Stimulated activated effector memory CD8-positive, alpha-beta T cell treated with anti-CD3 and anti-CD28 coated beads, Interleukin-12 subunit alpha, Interleukin-12 subunit beta, amount 100 ng/mL, for 72 hours (primary cell): ENCODE data around the gene OGDH.

ENCODE experiments used
- ATAC-seq: fragments of 150-1000 bp; cut with Tn5 transposase; 2 replicates; pipeline ENCODE4 v1.10.0; 2021
- DNase-seq, 2 donors: peaks; one replicate each; pipeline ENCODE4 v3.0.0; 2021 to 2022; ENCODE audit warnings: low spot score in 2 of 2
- H3K27ac Mint-ChIP-seq: one replicate; pipeline ENCODE4 v1.8.0; 2022; ENCODE audit warnings: mild to moderate bottlenecking, mixed read lengths
- H3K36me3 Mint-ChIP-seq: one replicate; pipeline ENCODE4 v1.8.0; 2022; ENCODE audit warnings: mild to moderate bottlenecking, mixed read lengths
- H3K4me1 Mint-ChIP-seq: one replicate; pipeline ENCODE4 v1.8.0; 2022; ENCODE audit warnings: mixed read lengths
- H3K4me3 Mint-ChIP-seq: one replicate; pipeline ENCODE4 v1.8.0; 2022; ENCODE audit warnings: mild to moderate bottlenecking, mixed read lengths
- H3K9me3 Mint-ChIP-seq: one replicate; pipeline ENCODE4 v1.8.0; 2022; ENCODE audit warnings: mixed read lengths

The OGDH gene

DNA sequence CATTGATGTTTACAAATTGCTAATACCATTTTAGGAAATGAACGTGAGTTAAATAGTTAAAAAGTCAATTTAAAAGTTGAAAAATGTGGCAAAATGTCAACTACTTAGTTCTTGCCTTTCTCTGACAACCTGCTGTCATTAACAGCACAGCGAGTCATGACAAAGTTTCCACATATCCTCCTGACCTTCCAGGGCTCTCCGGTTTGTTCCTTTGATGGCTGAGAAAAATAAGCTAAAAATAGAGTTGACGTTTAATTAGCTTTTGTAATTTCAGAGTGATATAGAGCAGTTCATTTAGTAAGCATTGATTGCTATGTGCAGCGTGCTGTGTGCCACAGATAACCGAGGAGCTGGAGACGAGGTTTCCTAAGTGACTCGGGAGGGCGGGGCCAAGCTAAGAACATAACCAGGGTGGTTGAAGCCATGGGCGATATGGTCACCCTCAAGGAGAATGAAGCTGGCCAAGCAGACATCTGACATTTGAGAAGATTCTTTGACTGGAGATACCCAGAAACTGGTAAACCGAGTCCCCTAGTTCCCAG, 47.9 kb downstream of the OGDH start:
- Mint-ChIP-seq H3K4me3 (no peak overlapping the region), H3K36me3 (peaks cover 68% of the 10 kb centered on the region), H3K4me1 (peaks cover 14% of the 10 kb centered on the region), H3K27ac (no peak overlapping the region), H3K9me3 (no peaks in the 10 kb centered on the region)
- DNase-seq = no peak
- ATAC-seq = no peak

DNA sequence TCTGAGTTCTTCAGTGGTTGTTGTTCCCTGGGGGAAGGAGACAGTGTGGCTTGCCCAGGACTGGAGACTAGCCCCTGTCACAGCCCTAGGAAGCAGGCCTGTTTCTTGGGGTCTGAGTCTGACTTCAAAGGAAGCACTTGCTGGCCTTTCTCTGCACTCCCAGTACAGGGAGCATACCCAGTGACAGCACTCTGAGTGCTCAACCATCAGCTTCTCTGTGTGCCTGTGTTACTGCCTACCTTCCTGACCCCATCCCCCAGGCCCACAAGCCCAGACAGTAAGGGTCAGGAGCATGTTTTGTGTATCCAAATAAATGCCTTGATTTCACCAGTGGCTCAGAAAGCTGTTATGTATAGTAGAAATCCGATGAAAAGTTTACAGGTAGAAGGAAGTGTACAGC, 48.9 kb downstream of the OGDH start:
- ATAC-seq (no peak), DNase-seq (no peak)
- Mint-ChIP-seq H3K4me1 (peaks cover 22% of the 10 kb centered on the region), H3K4me3 (no peak overlapping the region), H3K36me3 (peaks cover 69% of the 10 kb centered on the region), H3K9me3 (no peaks in the 10 kb centered on the region), H3K27ac (peak overlapping the region; percentile 48)

DNA sequence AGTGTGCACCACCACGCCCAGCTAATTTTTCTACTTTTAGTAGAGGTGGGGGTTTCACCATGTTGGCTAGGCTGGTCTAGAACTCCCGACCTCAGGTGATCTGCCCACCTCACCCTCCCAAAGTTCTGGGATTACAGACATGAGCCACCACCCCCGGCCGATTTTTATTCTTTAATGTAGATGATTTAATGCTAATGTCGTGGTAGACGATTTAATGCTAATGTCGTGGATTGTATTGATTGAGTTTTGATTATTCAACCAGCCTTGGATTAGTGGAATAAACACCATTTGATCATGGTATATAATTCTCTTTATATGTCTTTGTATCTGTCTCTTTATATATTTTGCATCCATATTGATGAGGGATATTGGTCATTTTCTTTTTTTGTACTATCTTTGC, 52.6 kb downstream of the OGDH start:
- peak overlapping the region; percentile 3 for H3K27ac Mint-ChIP-seq
- DNase-seq = no peak
- peaks cover 5% of the 10 kb centered on the region for H3K9me3 Mint-ChIP-seq
- H3K4me1 Mint-ChIP-seq = peaks cover 22% of the 10 kb centered on the region
- no peak overlapping the region for H3K4me3 Mint-ChIP-seq
- no peak for ATAC-seq
- H3K36me3 Mint-ChIP-seq = peaks cover 66% of the 10 kb centered on the region

GRCh38 chr7:44661233-44661632, 54.8 kb downstream of the OGDH start:
- Mint-ChIP-seq H3K4me1 (peaks cover 22% of the 10 kb centered on the region), H3K4me3 (no peak overlapping the region), H3K36me3 (peaks cover 81% of the 10 kb centered on the region), H3K27ac (no peak overlapping the region), H3K9me3 (peaks cover 5% of the 10 kb centered on the region)
- DNase-seq = no peak
- no peak for ATAC-seq

- Mint-ChIP-seq H3K27ac (no peak overlapping the region), H3K4me3 (no peak overlapping the region), H3K36me3 (peaks cover 86% of the 10 kb centered on the region), H3K9me3 (peaks cover 5% of the 10 kb centered on the region), H3K4me1 (peaks cover 18% of the 10 kb centered on the region)
- ATAC-seq = no peak
- no peak for DNase-seq
Observed at GRCh38 chr7:44664780-44665461, 58.5 kb downstream of the OGDH start.

DNA sequence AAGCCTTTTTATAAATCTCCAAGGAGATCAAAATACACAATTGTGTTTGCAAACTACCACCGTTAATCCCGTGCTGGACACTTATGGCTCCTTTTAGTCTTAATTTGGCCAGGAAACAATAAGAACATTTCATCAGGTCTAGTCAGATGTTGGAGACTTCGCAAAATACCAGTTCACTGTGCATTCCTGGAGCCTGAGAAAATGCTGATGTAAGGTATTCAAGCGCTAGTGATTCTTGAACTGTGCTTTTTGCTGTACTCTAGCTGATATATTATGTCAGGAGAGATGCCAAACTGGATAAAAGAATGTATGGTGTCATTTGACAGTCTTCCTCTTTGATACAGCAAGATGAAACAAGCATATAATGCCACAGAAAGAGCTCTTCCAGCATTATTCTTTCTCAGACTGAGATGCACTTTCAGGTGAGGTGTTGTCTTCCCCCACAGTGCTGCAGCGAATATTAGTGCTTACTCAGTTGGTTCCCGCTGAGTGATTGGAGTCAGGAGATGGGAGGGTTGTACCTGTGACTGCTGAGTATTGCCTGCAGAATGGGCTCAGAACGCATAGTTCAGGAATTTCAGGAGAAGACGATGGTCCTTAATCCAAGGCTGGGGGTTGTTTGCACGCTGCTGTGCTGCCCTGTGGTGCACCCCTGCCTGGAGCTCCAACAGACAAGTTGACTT, 59.2 kb downstream of the OGDH start:
- H3K4me1 Mint-ChIP-seq = peaks cover 20% of the 10 kb centered on the region
- H3K27ac Mint-ChIP-seq = peak overlapping the region; percentile 82
- H3K4me3 Mint-ChIP-seq = no peak overlapping the region
- DNase-seq = no peak
- no peak for ATAC-seq
- peaks cover 93% of the 10 kb centered on the region for H3K36me3 Mint-ChIP-seq
- peaks cover 5% of the 10 kb centered on the region for H3K9me3 Mint-ChIP-seq

GRCh38 chr7:44666566-44666965, 60.1 kb downstream of the OGDH start:
- peaks cover 20% of the 10 kb centered on the region for H3K4me1 Mint-ChIP-seq
- DNase-seq (no peak), ATAC-seq (no peak)
- H3K9me3 Mint-ChIP-seq = no peaks in the 10 kb centered on the region
- peak overlapping the region; percentile 82 for H3K27ac Mint-ChIP-seq
- peaks cover 91% of the 10 kb centered on the region for H3K36me3 Mint-ChIP-seq
- H3K4me3 Mint-ChIP-seq = no peak overlapping the region

- Mint-ChIP-seq H3K27ac (peak overlapping the region; percentile 82), H3K36me3 (peaks cover 86% of the 10 kb centered on the region), H3K4me3 (no peak overlapping the region), H3K4me1 (peaks cover 20% of the 10 kb centered on the region), H3K9me3 (no peaks in the 10 kb centered on the region)
- no peak for ATAC-seq
- no peak for DNase-seq
Observed at GRCh38 chr7:44667190-44667589, 60.8 kb downstream of the OGDH start.

GRCh38 chr7:44671069-44671468, 64.6 kb downstream of the OGDH start:
- Mint-ChIP-seq H3K36me3 (peaks cover 85% of the 10 kb centered on the region), H3K27ac (peak overlapping the region; percentile 80), H3K4me3 (no peak overlapping the region), H3K4me1 (peaks cover 17% of the 10 kb centered on the region), H3K9me3 (no peaks in the 10 kb centered on the region)
- ATAC-seq (no peak), DNase-seq (no peak)

GRCh38 chr7:44673324-44673723, 66.9 kb downstream of the OGDH start:
- peaks cover 10% of the 10 kb centered on the region for H3K4me1 Mint-ChIP-seq
- peak overlapping the region; percentile 70 for H3K27ac Mint-ChIP-seq
- H3K4me3 Mint-ChIP-seq = no peak overlapping the region
- no peak for ATAC-seq
- H3K36me3 Mint-ChIP-seq = peaks cover 84% of the 10 kb centered on the region
- DNase-seq = no peak
- H3K9me3 Mint-ChIP-seq = no peaks in the 10 kb centered on the region

DNA sequence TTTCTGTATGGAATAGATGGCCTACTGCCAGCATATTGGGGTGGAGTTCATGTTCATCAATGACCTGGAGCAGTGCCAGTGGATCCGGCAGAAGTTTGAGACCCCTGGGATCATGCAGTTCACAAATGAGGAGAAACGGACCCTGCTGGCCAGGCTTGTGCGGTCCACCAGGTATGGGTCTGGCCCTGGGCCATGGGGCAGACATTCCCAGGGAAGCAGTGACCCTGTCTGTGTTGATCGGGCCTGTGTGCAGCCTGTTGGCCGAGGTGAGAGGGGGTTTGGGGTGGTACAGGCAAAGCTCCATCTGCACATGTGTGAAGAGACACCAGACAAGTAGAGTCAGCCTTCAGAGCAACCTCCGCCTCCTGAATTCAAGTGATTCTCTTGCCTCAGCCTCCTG, 67.3 kb downstream of the OGDH start:
- no peak for ATAC-seq
- Mint-ChIP-seq H3K36me3 (peaks cover 85% of the 10 kb centered on the region), H3K4me3 (no peak overlapping the region), H3K4me1 (peaks cover 10% of the 10 kb centered on the region), H3K27ac (peak overlapping the region; percentile 70), H3K9me3 (no peaks in the 10 kb centered on the region)
- DNase-seq = no peak

- DNase-seq (no peak), ATAC-seq (no peak)
- H3K4me1 Mint-ChIP-seq = peaks cover 9% of the 10 kb centered on the region
- peaks cover 85% of the 10 kb centered on the region for H3K36me3 Mint-ChIP-seq
- H3K27ac Mint-ChIP-seq = no peak overlapping the region
- no peaks in the 10 kb centered on the region for H3K9me3 Mint-ChIP-seq
- H3K4me3 Mint-ChIP-seq = no peak overlapping the region
Observed at GRCh38 chr7:44674381-44674780, 68.0 kb downstream of the OGDH start.

- ATAC-seq = no peak
- DNase-seq = no peak
- Mint-ChIP-seq H3K4me1 (no peaks in the 10 kb centered on the region), H3K27ac (no peak overlapping the region), H3K4me3 (no peak overlapping the region), H3K9me3 (no peaks in the 10 kb centered on the region), H3K36me3 (peaks cover 69% of the 10 kb centered on the region)
Observed at GRCh38 chr7:44676776-44677175, 70.3 kb downstream of the OGDH start.

- Mint-ChIP-seq H3K36me3 (peaks cover 76% of the 10 kb centered on the region), H3K27ac (no peak overlapping the region), H3K4me3 (no peak overlapping the region), H3K9me3 (no peaks in the 10 kb centered on the region), H3K4me1 (no peaks in the 10 kb centered on the region)
- no peak for ATAC-seq
- DNase-seq = no peak
Observed at GRCh38 chr7:44678101-44678470, 71.7 kb downstream of the OGDH start.

GRCh38 chr7:44678471-44679179, 72.2 kb downstream of the OGDH start:
- Mint-ChIP-seq H3K4me1 (no peaks in the 10 kb centered on the region), H3K36me3 (peaks cover 77% of the 10 kb centered on the region), H3K9me3 (no peaks in the 10 kb centered on the region), H3K27ac (peak overlapping the region; percentile 21), H3K4me3 (no peak overlapping the region)
- ATAC-seq = no peak
- no peak for DNase-seq
